Nephron (organoid): ENCODE results near the gene APBB1IP.

ENCODE experiments used
- H3K27ac Mint-ChIP-seq, 3 experiments: 2 replicates each; pipeline ENCODE4 v1.8.0; 2020; ENCODE audit warnings: mixed read lengths in 3 of 3, mild to moderate bottlenecking in 2 of 3, moderate library complexity in 1 of 3
- H3K27me3 Mint-ChIP-seq: 2 replicates; pipeline ENCODE4 v1.8.0; 2021; ENCODE audit warnings: low read depth, mild to moderate bottlenecking, moderate library complexity, mixed read lengths
- H3K36me3 Mint-ChIP-seq: 2 replicates; pipeline ENCODE4 v1.8.0; 2020; ENCODE audit warnings: low read depth, mixed read lengths
- H3K4me1 Mint-ChIP-seq: 2 replicates; pipeline ENCODE4 v1.8.0; 2020; ENCODE audit warnings: mixed read lengths
- H3K4me3 Mint-ChIP-seq, 3 experiments: 2 replicates each; pipeline ENCODE4 v1.8.0; 2020; ENCODE audit warnings: mild to moderate bottlenecking in 3 of 3, mixed read lengths in 3 of 3, moderate library complexity in 2 of 3
- H3K9me3 Mint-ChIP-seq: 2 replicates; pipeline ENCODE4 v1.8.0; 2020; ENCODE audit warnings: mixed read lengths
- CTCF ChIP-seq, 3 experiments: fragments of 200-600 bp; sonication (generic); IDR thresholded peaks; one replicate each; pipeline ENCODE4 v1.5.0; 2021; ENCODE audit warnings: antibody characterized with exemption in 3 of 3; ENCODE audit not compliant: unreplicated experiment in 3 of 3

APBB1IP gene

DNA sequence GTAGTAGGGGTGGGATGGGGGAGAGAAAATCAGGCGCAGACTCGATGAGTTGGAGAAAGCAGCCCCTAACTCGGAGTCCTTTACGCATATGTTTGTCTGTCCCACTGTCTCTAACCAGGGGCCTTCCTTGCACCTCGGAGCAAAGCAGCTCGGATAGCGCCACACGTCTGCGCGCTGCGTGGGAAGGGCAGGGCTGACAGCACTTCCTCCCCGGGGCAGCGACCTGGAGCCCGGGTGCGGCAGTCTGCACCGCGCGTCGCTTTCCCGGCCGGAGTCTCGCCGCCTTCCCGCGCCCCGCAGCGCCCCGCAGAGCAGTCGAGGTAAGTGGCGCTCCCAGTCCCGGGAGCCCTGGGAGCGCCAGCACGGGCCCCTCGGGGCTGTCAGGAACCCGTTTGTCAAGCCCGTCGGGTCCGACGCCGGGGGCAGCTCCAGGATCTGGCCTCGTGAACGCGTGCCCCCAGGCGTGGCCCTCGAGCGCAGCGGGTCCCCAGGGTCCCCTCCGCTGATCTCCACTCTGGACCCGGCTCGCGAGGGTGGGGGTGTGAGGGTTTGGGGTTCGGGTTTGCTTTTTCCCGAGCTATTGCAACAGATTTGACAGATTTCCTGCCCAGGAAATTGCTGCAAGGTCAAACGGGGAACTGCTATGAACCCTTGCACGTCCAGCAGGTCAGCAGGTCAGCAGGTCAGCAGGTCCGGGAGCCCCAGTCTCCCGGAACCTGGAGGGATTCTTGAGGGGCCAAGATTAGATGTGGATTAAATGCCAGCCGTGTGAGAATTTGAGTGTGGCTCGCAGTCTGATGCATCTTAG, 597 bp downstream of the APBB1IP start:
- no peak overlapping the region for H3K4me3 Mint-ChIP-seq
- no peak for TF ChIP-seq CTCF (IDR thresholded peaks at IDR 0.05; ENCODE audit: unreplicated experiment in 3 of 3)
- H3K27me3 Mint-ChIP-seq, result peaks cover 59% of the 10 kb centered on the region
- no peaks in the 10 kb centered on the region for H3K4me1 Mint-ChIP-seq
- H3K36me3 Mint-ChIP-seq, result no peaks in the 10 kb centered on the region
- H3K9me3 Mint-ChIP-seq, result no peaks in the 10 kb centered on the region
- H3K27ac Mint-ChIP-seq, result no peak overlapping the region

DNA sequence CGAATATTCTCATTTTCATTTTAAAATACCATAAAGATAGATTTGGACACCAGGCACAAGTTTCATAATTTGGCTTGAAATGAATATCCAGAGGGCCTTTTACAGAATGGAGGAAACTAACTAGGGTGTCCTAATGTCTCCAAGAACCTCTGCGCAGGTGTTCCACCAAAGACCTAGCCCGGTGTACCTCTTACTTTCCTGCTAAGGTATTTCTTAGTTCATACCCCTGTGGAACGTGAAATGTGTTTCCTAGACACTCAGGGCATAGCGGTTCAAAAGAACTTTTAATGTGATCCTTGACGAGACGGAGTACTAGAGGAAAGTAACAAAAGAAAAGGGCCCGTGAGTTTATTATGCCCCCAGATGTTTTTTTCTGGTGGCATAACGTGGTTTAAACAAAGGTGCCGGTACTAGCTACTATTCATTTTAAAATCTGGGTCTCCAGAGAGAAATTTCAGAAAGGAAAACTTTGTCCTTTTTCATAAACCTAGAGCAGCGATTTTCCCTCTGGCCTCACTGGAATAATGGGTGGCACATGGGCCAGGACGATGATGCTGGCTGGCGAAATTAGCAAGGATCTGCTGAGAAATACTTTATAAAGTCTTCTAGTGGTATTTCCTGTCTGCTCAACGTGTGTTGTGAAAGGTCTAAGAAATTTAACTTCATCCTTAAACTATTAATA, 1.4 kb downstream of the APBB1IP start:
- Mint-ChIP-seq H3K27me3 (peaks cover 55% of the 10 kb centered on the region), H3K4me3 (no peak overlapping the region), H3K9me3 (no peaks in the 10 kb centered on the region), H3K4me1 (no peaks in the 10 kb centered on the region), H3K27ac (no peak overlapping the region), H3K36me3 (no peaks in the 10 kb centered on the region)
- no peak for TF ChIP-seq CTCF (IDR thresholded peaks at IDR 0.05; ENCODE audit: unreplicated experiment in 3 of 3)

DNA sequence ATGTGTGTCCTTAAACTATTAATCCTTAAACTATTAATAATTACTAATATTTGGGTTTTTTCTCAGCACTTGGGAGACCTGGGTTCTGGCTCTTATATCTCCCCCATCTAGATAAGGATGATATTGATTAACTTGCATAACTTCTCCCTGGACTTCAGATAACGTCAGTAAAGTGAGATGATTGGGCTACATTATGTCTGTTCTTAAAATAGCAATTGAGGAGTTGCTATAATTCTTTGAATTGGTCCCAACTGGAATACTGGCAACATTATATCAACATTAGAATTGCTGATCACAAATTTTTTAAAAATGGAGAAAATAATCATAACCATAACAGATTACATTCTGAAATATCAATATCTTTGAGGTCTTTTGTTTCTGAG, 1.9 kb downstream of the APBB1IP start:
- H3K36me3 Mint-ChIP-seq, result no peaks in the 10 kb centered on the region
- H3K4me3 Mint-ChIP-seq, result no peak overlapping the region
- TF ChIP-seq CTCF (IDR thresholded peaks at IDR 0.05; ENCODE audit: unreplicated experiment in 3 of 3), result no peak
- H3K27me3 Mint-ChIP-seq, result peaks cover 49% of the 10 kb centered on the region
- no peaks in the 10 kb centered on the region for H3K4me1 Mint-ChIP-seq
- H3K27ac Mint-ChIP-seq, result no peak overlapping the region
- no peaks in the 10 kb centered on the region for H3K9me3 Mint-ChIP-seq

DNA sequence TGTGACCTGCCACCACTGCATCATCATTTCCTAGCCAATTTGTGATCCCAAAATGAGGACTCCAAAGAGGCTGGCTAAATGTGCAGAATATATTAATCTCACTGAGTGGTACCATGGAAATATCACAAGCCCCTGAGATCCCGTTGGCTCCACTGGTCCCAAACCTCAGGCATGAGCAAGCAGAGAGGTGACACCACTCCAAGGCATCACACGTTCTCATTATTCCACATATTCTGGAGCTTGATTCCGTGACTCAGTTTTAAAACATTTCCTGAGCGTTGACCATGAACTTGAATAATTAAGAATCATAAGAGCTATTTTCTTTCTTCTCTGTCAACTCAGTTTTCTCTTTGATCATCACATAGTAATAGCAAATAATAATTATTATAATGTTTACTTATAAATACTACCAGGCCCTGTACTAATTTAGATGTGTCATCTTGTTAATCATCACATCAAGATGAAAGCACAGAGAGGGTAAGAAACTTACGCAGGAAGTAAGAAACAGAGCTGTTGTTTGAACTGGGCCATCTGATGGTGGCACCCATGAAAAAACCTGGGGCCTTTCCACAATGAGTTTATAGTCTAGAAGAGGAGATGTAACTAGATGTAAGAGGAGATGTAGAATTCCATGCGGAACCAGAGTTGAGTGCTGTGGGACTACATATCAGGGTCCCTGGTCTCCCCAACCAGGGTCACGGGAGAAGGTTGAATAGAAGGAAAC, 3.5 kb downstream of the APBB1IP start:
- Mint-ChIP-seq H3K27me3 (peaks cover 35% of the 10 kb centered on the region), H3K4me1 (no peaks in the 10 kb centered on the region), H3K27ac (no peak overlapping the region), H3K4me3 (no peak overlapping the region), H3K36me3 (no peaks in the 10 kb centered on the region), H3K9me3 (no peaks in the 10 kb centered on the region)
- no peak for TF ChIP-seq CTCF (IDR thresholded peaks at IDR 0.05; ENCODE audit: unreplicated experiment in 3 of 3)

DNA sequence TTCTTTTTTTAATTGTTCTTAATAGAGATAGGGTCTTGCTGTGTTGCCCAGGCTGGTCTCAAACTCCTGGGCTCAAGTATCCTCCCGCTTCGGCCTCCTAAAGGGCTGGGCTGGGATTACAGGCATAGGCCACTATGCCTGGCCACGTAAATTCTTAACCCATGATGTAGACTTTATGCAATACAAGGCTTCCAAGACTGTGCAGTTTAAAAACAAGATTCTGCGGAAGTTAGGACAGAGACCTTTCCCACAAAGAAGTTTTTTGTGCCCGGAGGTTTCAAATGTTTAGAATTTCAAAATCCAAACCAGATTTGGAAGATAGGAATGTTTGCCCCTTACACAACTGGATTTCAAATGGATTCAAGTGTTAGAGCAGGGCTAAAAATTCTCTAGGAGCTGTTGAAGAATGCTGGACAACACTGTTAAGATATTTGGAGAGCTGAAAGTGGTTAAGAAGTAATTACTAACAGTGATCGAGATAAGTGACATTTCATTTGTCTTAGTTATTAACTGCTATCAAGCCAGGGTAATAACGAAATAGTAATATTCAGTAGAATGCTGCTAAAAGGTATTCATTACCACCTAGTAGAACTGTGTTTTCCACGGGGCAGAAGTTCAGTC, 7.4 kb downstream of the APBB1IP start:
- no peak overlapping the region for H3K4me3 Mint-ChIP-seq
- H3K27ac Mint-ChIP-seq, result no peak overlapping the region
- H3K4me1 Mint-ChIP-seq, result no peaks in the 10 kb centered on the region
- no peaks in the 10 kb centered on the region for H3K9me3 Mint-ChIP-seq
- H3K36me3 Mint-ChIP-seq, result no peaks in the 10 kb centered on the region
- H3K27me3 Mint-ChIP-seq, result no peaks in the 10 kb centered on the region
- no peak for TF ChIP-seq CTCF (IDR thresholded peaks at IDR 0.05; ENCODE audit: unreplicated experiment in 3 of 3)
